Gastroesophageal sphincter (tissue), 4 donors: Measurements from ENCODE around the gene AGPAT3. TPM values are rescaled to one million over a fixed set of nuclear protein-coding genes. Genes with fewer than 3 reads are reported as not detected.

Experiments used
- ATAC-seq: fragments of 150-250 bp; one replicate; pipeline ENCODE4 v1.9.1; 2016; ENCODE audit warnings: mild to moderate bottlenecking, moderate library complexity
- H3K27ac ChIP-seq, 4 donors: fragments of 200-600 bp; sonication (generic) in 3 of 4; 1 replicate in 3 of 4; 2 replicates in 1 of 4; pipeline ENCODE4 v1.5.1; 2016 to 2019
- H3K27me3 ChIP-seq: fragments of 200-600 bp; sonication (generic); one replicate; pipeline ENCODE4 v1.5.1; 2019
- H3K36me3 ChIP-seq, 2 donors: fragments of 200-600 bp; sonication (generic); one replicate each; pipeline ENCODE4 v1.5.1; 2019; ENCODE audit warnings: control low read depth in 1 of 2
- H3K4me1 ChIP-seq, 3 donors: fragments of 200-600 bp; sonication (generic); 1 replicate in 2 of 3; 2 replicates in 1 of 3; pipeline ENCODE4 v1.5.1; 2016 to 2019; ENCODE audit warnings: control low read depth in 2 of 3
- H3K4me3 ChIP-seq, 2 donors: fragments of 200-600 bp; sonication (generic); one replicate each; pipeline ENCODE4 v1.5.1; 2019; ENCODE audit warnings: mild to moderate bottlenecking in 1 of 2, moderate library complexity in 1 of 2
- H3K9me3 ChIP-seq, 3 donors: fragments of 200-600 bp; sonication (generic); one replicate each; pipeline ENCODE4 v1.5.1; 2017 to 2019; ENCODE audit warnings: control low read depth in 2 of 3
- EP300 ChIP-seq: sonication (generic); formaldehyde crosslinking; IDR thresholded peaks from one replicate; pipeline ENCODE4 v1.6.1; 2017; ENCODE audit warnings: antibody characterized with exemption, mild to moderate bottlenecking
- POLR2A ChIP-seq, 2 donors: fragments of 450-650 bp; IDR thresholded peaks; one replicate each; pipeline ENCODE4 v1.6.1; 2017; ENCODE audit warnings: antibody characterized with exemption in 2 of 2, mild to moderate bottlenecking in 2 of 2, moderate library complexity in 1 of 2
- POLR2AphosphoS5 ChIP-seq: sonication (generic); formaldehyde crosslinking; IDR thresholded peaks from one replicate; pipeline ENCODE4 v1.6.1; 2017; ENCODE audit warnings: antibody characterized with exemption
- WGBS, 2 donors: methylation state at CpG; one replicate each; pipeline ENCODE4 v1.1.5; 2018; ENCODE audit warnings: low coverage in 1 of 2; 5-methylcytosine and 5-hydroxymethylcytosine counted together
- total RNA-seq, 4 donors: library from RNA; depleted of rRNA; stranded (reverse); fragments of >200 nt; gene quantifications; one replicate each; pipeline ENCODE4 v1.1.0, GENCODE V29; 2016
- TF ChIP-seq, protein P1 (sequence below), 4 experiments: fragments of 200-600 bp in 2 of 4; fragments of 450-650 bp in 2 of 4; sonication (generic) in 1 of 4; IDR thresholded peaks; one replicate each; pipeline ENCODE4 v1.5.1; 2017 to 2019; ENCODE audit warnings: antibody characterized with exemption in 4 of 4, mild to moderate bottlenecking in 2 of 4, moderate library complexity in 2 of 4

The AGPAT3 gene
- total RNA-seq, 4 donors from 2014 or later, result 27.1 to 46.9 (median 32.2) TPM

DNA sequence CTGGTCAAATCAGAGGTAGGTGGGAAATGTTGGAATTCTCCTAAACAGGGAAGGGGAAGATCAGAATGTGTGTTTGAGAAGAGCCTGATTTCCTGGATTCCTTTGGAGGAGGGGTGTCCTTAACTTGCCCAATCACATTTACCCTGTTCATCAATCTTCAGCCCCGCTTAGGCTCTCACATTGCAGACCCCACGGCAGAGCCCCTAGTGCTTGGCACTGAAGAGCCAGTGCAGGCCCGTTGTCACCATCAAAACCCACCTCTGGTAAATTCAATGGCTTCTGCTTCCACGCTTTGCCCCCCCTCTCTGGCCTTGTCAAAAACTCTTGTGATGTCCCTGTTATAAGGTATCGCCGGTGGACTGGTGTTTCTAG, 2.3 kb downstream of the AGPAT3 start:
- Histone ChIP-seq H3K9me3 (no peaks in the 10 kb centered on the region), H3K36me3 (peaks cover 0 to 3% of the 10 kb centered on the region in 2 donors), H3K4me3 (peak overlapping the region in 1 of 2 donors; percentile 95), H3K27ac (peak overlapping the region in 3 of 4 donors; percentile 93 to 95 (median 94)), H3K4me1 (peaks cover 0 to 55% (median 11%) of the 10 kb centered on the region in 3 donors), H3K27me3 (no peaks in the 10 kb centered on the region)
- ATAC-seq, result no peak
- TF ChIP-seq POLR2A (IDR thresholded peaks at IDR 0.05), result no peak
- TF ChIP-seq POLR2AphosphoS5, result no peak
- TF ChIP-seq, protein P1, sequence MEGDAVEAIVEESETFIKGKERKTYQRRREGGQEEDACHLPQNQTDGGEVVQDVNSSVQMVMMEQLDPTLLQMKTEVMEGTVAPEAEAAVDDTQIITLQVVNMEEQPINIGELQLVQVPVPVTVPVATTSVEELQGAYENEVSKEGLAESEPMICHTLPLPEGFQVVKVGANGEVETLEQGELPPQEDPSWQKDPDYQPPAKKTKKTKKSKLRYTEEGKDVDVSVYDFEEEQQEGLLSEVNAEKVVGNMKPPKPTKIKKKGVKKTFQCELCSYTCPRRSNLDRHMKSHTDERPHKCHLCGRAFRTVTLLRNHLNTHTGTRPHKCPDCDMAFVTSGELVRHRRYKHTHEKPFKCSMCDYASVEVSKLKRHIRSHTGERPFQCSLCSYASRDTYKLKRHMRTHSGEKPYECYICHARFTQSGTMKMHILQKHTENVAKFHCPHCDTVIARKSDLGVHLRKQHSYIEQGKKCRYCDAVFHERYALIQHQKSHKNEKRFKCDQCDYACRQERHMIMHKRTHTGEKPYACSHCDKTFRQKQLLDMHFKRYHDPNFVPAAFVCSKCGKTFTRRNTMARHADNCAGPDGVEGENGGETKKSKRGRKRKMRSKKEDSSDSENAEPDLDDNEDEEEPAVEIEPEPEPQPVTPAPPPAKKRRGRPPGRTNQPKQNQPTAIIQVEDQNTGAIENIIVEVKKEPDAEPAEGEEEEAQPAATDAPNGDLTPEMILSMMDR (IDR thresholded peaks at IDR 0.05), result no peak
- 47 to 73% methylated on average over 3 to 6 of the region's 6 CpGs for WGBS, 2 donors

DNA sequence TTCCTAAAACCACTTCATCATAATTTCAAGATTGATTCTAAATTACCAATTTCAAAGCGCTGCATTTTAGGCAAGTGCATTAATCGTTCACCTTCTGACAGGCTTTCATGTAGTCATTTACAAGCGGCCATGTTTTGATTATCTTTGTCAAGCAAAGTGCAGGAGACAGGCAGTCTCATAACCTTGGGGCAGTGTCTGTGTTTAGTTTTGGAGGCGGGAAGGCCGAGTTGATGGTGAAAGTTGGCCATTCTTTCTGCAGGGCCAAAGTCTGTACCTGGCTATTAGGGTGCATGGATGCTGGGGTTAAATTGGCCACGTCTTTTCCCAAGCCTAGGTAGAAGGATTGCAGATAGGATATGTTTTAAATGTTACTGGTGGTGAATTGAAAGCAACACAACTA, 2.9 kb downstream of the AGPAT3 start:
- 63 to 77% methylated on average over 6 of the region's 6 CpGs for WGBS, 2 donors
- Histone ChIP-seq H3K27me3 (no peaks in the 10 kb centered on the region), H3K27ac (peak overlapping the region in 1 of 4 donors; percentile 95), H3K36me3 (peaks cover 0 to 5% of the 10 kb centered on the region in 2 donors), H3K9me3 (no peaks in the 10 kb centered on the region), H3K4me3 (no peak overlapping the region), H3K4me1 (peaks cover 0 to 55% (median 11%) of the 10 kb centered on the region in 3 donors)
- TF ChIP-seq, protein P1 (IDR thresholded peaks at IDR 0.05), result no peak
- TF ChIP-seq EP300 (no peak), POLR2A (IDR thresholded peaks at IDR 0.05) (no peak), POLR2AphosphoS5 (no peak)
- no peak for ATAC-seq

DNA sequence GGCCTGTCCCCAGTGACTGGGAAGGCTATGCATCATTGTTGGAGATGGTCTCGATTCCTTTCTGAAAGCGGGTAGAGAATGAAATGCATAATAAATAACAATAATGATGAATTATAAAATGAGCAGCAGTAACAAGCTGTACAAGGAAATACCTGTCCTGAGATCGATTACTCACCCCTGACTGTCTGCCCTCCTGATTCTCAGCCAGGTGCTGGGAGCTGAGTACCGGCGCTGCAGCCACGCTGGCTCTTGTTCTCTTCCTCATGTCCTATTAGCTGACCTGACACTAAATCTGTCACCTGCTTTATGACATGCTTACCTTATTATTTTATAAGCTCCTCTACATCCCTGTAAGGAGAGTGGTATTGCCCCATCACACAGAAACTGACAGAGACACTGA, 3.4 kb downstream of the AGPAT3 start:
- peaks cover 0 to 10% of the 10 kb centered on the region in 2 donors for H3K36me3 ChIP-seq
- no peaks in the 10 kb centered on the region for H3K9me3 ChIP-seq
- WGBS, 2 donors, result 74 to 88% methylated on average over 5 to 6 of the region's 6 CpGs
- no peak for ATAC-seq
- TF ChIP-seq, protein P1 (IDR thresholded peaks at IDR 0.05), result no peak
- TF ChIP-seq POLR2AphosphoS5 (no peak), POLR2A (IDR thresholded peaks at IDR 0.05) (no peak), EP300 (no peak)
- H3K27me3 ChIP-seq, result no peaks in the 10 kb centered on the region
- H3K4me3 ChIP-seq, result no peak overlapping the region
- H3K27ac ChIP-seq, result peak overlapping the region in 1 of 4 donors; percentile 19
- H3K4me1 ChIP-seq, result peaks cover 0 to 55% (median 11%) of the 10 kb centered on the region in 3 donors

DNA sequence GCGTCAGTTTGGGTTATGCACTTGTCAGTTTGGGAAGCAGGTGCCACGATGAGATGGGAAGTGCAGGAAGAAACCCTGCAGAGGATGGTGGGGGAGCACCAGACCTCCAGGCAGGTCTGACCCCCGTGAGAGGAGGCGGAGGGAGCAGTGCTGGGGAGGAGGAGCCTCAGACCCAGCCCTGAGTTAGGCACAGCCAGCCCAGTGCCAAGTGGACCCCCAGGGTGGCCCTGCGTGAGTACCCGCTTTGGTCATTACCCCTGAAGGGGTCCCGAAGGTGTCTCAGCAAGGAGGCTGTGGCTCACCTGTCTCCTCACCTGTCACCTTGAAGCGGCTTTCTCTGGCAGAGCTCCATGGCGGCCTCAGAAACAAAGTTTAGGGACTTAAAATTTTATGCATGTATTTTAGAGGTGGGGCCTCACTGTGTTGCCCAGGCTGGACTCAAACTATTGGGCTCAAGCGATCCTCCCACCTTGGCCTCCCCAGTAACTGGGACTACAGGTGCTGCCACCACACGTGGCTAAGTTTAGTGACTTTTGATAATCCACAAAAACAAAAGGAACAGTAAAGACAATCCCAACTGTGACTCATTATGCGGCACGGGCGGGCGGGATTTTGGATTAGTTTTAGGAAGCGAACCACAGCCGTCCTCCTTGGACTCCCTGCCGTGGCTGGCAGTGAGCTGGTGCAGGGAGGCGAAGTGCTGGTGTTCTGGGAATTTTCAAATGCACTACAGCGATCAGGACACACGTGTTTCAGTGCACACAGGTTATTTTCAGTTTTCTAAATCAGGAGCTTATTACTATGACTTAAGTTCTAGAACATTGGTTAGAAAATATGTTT, 4.7 kb downstream of the AGPAT3 start:
- H3K27me3 ChIP-seq, result no peaks in the 10 kb centered on the region
- H3K36me3 ChIP-seq, result peaks cover 0 to 11% of the 10 kb centered on the region in 2 donors
- ATAC-seq, result no peak
- no peak overlapping the region for H3K27ac ChIP-seq
- no peak overlapping the region for H3K4me3 ChIP-seq
- 86 to 93% methylated on average over 6 to 17 of the region's 21 CpGs for WGBS, 2 donors
- no peaks in the 10 kb centered on the region for H3K9me3 ChIP-seq
- peaks cover 0 to 54% (median 11%) of the 10 kb centered on the region in 3 donors for H3K4me1 ChIP-seq
- TF ChIP-seq, protein P1 (IDR thresholded peaks at IDR 0.05), result no peak
- TF ChIP-seq POLR2AphosphoS5, result no peak
- TF ChIP-seq EP300, result no peak
- no peak for TF ChIP-seq POLR2A (IDR thresholded peaks at IDR 0.05)

DNA sequence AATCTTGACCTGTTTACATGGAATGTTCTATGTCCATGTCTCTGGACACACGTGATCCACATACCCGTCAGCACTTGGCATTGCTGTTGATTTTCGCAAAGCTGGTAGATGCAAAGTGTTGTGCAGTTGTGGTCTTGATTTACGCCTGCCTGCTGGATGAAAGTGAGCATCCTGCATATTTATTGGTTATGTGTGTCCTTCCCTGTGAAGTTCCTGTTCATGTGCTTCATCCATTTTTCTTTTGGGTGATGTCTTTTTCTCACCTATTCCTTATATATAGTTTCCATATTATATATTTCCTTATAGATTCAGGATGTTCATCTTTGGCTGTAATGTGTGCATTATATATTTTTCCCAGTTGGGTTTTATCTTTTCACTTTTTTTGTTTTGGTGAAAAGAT, 6.5 kb downstream of the AGPAT3 start:
- ATAC-seq, result no peak
- H3K9me3 ChIP-seq, result no peaks in the 10 kb centered on the region
- TF ChIP-seq, protein P1 (IDR thresholded peaks at IDR 0.05), result no peak
- TF ChIP-seq POLR2AphosphoS5 (no peak), POLR2A (IDR thresholded peaks at IDR 0.05) (no peak), EP300 (no peak)
- no peak overlapping the region for H3K27ac ChIP-seq
- peaks cover 0 to 53% (median 11%) of the 10 kb centered on the region in 3 donors for H3K4me1 ChIP-seq
- WGBS, 2 donors, result 95 to 100% methylated on average over 2 to 4 of the region's 4 CpGs
- peaks cover 0 to 17% of the 10 kb centered on the region in 2 donors for H3K36me3 ChIP-seq
- no peak overlapping the region for H3K4me3 ChIP-seq
- H3K27me3 ChIP-seq, result no peaks in the 10 kb centered on the region
